SU-DHL-6 (cell line): Measurements from ENCODE around the gene EIF3I.

Source experiments
- H2AFZ ChIP-seq: fragments of 200-600 bp; sonication (generic); 2 replicates; pipeline ENCODE4 v1.6.1; 2014; ENCODE audit warnings: low read depth, mild to moderate bottlenecking, moderate library complexity, mixed read lengths, antibody characterized with exemption, low read length; ENCODE audit not compliant: severe bottlenecking
- H3F3A ChIP-seq: fragments of 200-600 bp; shearing (Covaris generic); 2 replicates; pipeline ENCODE4 v1.6.0; 2016; ENCODE audit warnings: antibody characterized with exemption, mild to moderate bottlenecking; ENCODE audit not compliant: insufficient read depth
- H3K27ac ChIP-seq: fragments of 200-600 bp; sonication (generic); 2 replicates; pipeline ENCODE4 v1.5.1; 2016; ENCODE audit warnings: low read depth, mild to moderate bottlenecking, low read length, moderate library complexity, mixed read lengths
- H3K27me3 ChIP-seq: fragments of 200-600 bp; sonication (generic), shearing (Covaris generic); 2 replicates; pipeline ENCODE4 v1.6.0; 2014; ENCODE audit warnings: mild to moderate bottlenecking, low read length
- H3K36me3 ChIP-seq: fragments of 200-600 bp; sonication (generic); 2 replicates; pipeline ENCODE4 v1.6.1; 2014; ENCODE audit warnings: mild to moderate bottlenecking, low read length, mixed read lengths
- H3K4me2 ChIP-seq: fragments of 300-600, 200-600 bp; shearing (Covaris generic), sonication (generic); 2 replicates; pipeline ENCODE4 v1.6.0; 2014; ENCODE audit warnings: low read length, low read depth, mild to moderate bottlenecking; ENCODE audit not compliant: poor library complexity, severe bottlenecking
- H3K4me3 ChIP-seq: fragments of 200-600 bp; sonication (generic); 2 replicates; pipeline ENCODE4 v1.5.1; 2014; ENCODE audit warnings: antibody characterized with exemption, low read length, mild to moderate bottlenecking, mixed read lengths; ENCODE audit not compliant: insufficient read depth, poor library complexity, severe bottlenecking
- H3K79me2 ChIP-seq: fragments of 200-600 bp; sonication (generic); 2 replicates; pipeline ENCODE4 v1.6.1; 2014; ENCODE audit warnings: mild to moderate bottlenecking, low read length, moderate library complexity; ENCODE audit not compliant: insufficient read depth
- H3K9ac ChIP-seq: fragments of 200-600 bp; sonication (generic); 2 replicates; pipeline ENCODE4 v1.7.0; 2014; ENCODE audit warnings: mild to moderate bottlenecking, low read length
- H3K9me2 ChIP-seq: fragments of 200-600 bp; sonication (generic); replicated peaks from 2 replicates; pipeline ENCODE4 v1.6.1; 2014; ENCODE audit warnings: low read length; ENCODE audit not compliant: insufficient read depth
- H3K9me3 ChIP-seq: fragments of 200-600 bp; sonication (generic); 2 replicates; pipeline ENCODE4 v1.6.1; 2014; ENCODE audit warnings: low read length, mixed read lengths; ENCODE audit not compliant: insufficient read depth
- H4K20me1 ChIP-seq: fragments of 200-600 bp; sonication (generic); 2 replicates; pipeline ENCODE4 v1.6.1; 2014; ENCODE audit warnings: low read depth, mild to moderate bottlenecking, antibody characterized with exemption, low read length, moderate library complexity, mixed read lengths
- EZH2phosphoT487 ChIP-seq: fragments of 200-600 bp; sonication (generic), shearing (Covaris generic); conservative IDR thresholded peaks from 2 replicates; pipeline ENCODE4 v1.6.1; 2018; ENCODE audit warnings: mild to moderate bottlenecking, antibody characterized with exemption, low read length, moderate library complexity, mixed read lengths
- TF ChIP-seq, protein P1 (sequence below): fragments of 200-600 bp; sonication (generic); IDR thresholded peaks from one replicate; pipeline ENCODE4 v1.5.1; 2017; ENCODE audit warnings: antibody characterized with exemption, mild to moderate bottlenecking, low read length, moderate library complexity; ENCODE audit not compliant: insufficient read depth, poor library complexity, severe bottlenecking

Gene EIF3I

GRCh38 chr1:32187850-32188249, 34.4 kb upstream of the EIF3I start:
- Histone ChIP-seq H3K9ac (no peak overlapping the region), H3K4me2 (no peak overlapping the region), H3K27me3 (no peaks in the 10 kb centered on the region), H2AFZ (no peak overlapping the region), H3K27ac (no peak overlapping the region), H3K4me3 (no peak overlapping the region), H3K9me2 (no peaks in the 10 kb centered on the region), H3K36me3 (peaks cover 31% of the 10 kb centered on the region), H3K9me3 (no peaks in the 10 kb centered on the region), H4K20me1 (peaks cover 4% of the 10 kb centered on the region; the same call in 1 of the 2 replicates), H3F3A (no peaks in the 10 kb centered on the region), H3K79me2 (peaks cover 47% of the 10 kb centered on the region)
- no peak for TF ChIP-seq EZH2phosphoT487
- TF ChIP-seq, protein P1, sequence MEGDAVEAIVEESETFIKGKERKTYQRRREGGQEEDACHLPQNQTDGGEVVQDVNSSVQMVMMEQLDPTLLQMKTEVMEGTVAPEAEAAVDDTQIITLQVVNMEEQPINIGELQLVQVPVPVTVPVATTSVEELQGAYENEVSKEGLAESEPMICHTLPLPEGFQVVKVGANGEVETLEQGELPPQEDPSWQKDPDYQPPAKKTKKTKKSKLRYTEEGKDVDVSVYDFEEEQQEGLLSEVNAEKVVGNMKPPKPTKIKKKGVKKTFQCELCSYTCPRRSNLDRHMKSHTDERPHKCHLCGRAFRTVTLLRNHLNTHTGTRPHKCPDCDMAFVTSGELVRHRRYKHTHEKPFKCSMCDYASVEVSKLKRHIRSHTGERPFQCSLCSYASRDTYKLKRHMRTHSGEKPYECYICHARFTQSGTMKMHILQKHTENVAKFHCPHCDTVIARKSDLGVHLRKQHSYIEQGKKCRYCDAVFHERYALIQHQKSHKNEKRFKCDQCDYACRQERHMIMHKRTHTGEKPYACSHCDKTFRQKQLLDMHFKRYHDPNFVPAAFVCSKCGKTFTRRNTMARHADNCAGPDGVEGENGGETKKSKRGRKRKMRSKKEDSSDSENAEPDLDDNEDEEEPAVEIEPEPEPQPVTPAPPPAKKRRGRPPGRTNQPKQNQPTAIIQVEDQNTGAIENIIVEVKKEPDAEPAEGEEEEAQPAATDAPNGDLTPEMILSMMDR: no peak

DNA sequence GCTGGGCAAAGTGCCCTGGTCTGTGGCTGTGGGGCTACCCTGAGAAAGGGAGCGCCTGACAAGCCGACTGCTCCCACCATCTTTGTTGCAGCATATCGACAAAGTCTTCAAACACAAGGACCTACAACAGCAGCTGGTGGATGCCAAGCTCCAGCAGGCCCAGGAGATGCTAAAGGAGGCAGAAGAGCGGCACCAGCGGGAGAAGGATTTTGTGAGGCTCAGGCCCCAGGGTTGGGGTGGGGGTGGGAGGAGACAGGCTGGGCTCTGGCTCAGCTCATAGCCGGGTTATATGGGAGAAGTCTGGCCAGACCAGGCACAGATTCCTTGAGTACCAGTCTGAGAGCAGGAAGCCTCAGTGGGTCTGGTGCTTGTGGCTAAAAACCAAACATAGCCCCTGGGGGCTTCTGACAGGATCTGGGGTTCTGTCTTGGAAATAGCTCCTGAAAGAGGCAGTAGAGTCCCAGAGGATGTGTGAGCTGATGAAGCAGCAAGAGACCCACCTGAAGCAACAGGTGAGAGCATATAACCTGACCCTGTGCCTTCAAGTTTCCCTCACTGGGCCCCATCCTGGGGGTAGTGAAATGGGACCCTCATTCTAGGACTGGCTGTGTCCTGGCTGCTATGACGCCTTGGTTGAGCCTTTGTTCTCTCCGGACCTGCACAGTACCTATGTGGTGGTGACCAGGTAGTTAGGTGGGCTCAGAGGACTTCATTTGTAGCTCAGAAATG, 29.8 kb upstream of the EIF3I start:
- no peaks in the 10 kb centered on the region for H3K27me3 ChIP-seq
- H3K4me3 ChIP-seq: no peak overlapping the region
- no peak for TF ChIP-seq EZH2phosphoT487
- TF ChIP-seq, protein P1: no peak
- H3K27ac ChIP-seq: no peak overlapping the region
- H3F3A ChIP-seq: 0 out of 2 replicates have a peak, but pooled peaks cover 9% of the 10 kb centered on the region
- H3K36me3 ChIP-seq: peaks cover 27% of the 10 kb centered on the region
- H4K20me1 ChIP-seq: no peaks in the 10 kb centered on the region; the same call in 1 of the 2 replicates
- H3K9me2 ChIP-seq: no peaks in the 10 kb centered on the region
- H3K4me2 ChIP-seq: no peak overlapping the region
- H3K79me2 ChIP-seq: peaks cover 12% of the 10 kb centered on the region; the same call in 1 of the 2 replicates
- H3K9me3 ChIP-seq: no peaks in the 10 kb centered on the region
- H3K9ac ChIP-seq: no peak overlapping the region
- H2AFZ ChIP-seq: no peak overlapping the region

DNA sequence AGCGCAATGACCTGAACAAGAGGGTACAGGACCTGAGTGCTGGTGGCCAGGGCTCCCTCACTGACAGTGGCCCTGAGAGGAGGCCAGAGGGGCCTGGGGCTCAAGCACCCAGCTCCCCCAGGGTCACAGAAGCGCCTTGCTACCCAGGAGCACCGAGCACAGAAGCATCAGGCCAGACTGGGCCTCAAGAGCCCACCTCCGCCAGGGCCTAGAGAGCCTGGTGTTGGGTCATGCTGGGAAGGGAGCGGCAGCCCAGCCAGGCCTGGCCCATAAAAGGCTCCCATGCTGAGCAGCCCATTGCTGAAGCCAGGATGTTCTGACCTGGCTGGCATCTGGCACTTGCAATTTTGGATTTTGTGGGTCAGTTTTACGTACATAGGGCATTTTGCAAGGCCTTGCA, 27.2 kb upstream of the EIF3I start:
- peaks cover 19% of the 10 kb centered on the region for H3K36me3 ChIP-seq
- no peak overlapping the region for H2AFZ ChIP-seq
- no peaks in the 10 kb centered on the region for H3K9me3 ChIP-seq
- no peaks in the 10 kb centered on the region for H3K9me2 ChIP-seq
- 0 out of 2 replicates have a peak, but pooled peaks cover 9% of the 10 kb centered on the region for H3F3A ChIP-seq
- TF ChIP-seq EZH2phosphoT487: no peak
- TF ChIP-seq, protein P1: no peak
- peaks cover under 1% of the 10 kb centered on the region; the same call in 1 of the 2 replicates for H3K79me2 ChIP-seq
- H3K27me3 ChIP-seq: no peaks in the 10 kb centered on the region
- H3K4me2 ChIP-seq: no peak overlapping the region
- H3K27ac ChIP-seq: no peak overlapping the region
- no peak overlapping the region for H3K9ac ChIP-seq
- no peaks in the 10 kb centered on the region for H4K20me1 ChIP-seq
- H3K4me3 ChIP-seq: no peak overlapping the region
